ENCODE results near the gene FAM240B.

The FAM240B gene

GRCh38 chr9:38668791-38669466 lies 51.0 kb downstream of the FAM240B start:
- no peak for DNase-seq

DNA sequence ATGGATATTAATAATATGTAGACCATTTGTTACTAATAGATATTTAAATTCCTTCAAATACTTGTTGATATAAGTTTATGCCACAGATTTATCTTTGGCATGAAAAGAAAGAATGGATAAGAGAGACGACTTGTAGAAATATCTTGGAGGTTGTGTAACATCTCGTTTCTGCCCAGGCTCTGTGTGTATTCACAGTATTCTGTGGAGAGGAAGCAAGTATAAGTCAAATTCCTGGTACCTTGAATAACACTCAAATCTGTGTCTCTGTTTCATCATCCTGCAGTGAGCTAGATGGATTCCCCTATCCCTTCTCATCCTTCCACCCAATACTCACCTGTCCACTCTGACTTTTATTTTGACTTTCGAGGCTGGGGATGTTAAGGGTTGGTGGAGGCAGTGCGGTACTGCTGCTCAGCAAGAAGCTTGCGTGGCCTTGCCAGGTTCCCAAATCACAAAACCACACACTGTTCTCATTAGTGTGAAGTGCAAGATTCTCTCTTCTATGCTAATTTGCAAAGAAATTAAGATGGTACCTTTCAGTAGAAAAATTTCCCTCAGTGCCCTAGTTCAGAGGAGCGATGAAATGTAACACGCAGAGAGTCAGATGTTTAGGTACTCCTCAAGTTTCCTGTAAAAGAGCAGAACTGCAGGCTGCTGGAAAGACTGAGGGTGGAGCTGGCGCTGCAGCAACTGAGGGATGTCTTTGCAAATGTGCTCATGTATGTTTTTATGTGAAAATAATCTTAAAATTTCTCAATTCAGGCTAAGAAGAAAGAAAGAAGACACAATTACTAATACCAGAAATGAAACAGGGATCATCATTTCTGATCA lies 57.0 kb downstream of the FAM240B start:
- peak; percentile 8 for DNase-seq

DNA sequence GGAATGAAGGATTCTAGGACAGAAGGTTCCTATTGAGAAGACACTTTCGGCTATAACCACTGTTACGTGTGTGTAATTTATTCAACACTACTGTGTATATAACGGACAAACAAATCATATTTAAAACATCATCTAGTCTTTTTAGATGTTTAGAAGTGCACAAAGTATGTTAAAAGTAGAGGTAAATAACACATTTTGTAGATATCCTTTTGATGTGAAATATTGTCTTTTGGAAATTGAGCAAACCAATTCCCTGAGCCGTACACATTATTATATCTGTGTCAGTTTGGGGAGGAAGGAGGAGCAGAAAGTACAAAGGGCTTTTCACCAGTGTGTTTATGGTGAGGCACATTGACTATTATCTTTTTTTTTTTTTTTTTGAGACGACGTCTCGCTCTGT lies 60.4 kb downstream of the FAM240B start:
- no peak for DNase-seq

GRCh38 chr9:38656896-38657295 lies 63.0 kb downstream of the FAM240B start:
- no peak for DNase-seq

DNA sequence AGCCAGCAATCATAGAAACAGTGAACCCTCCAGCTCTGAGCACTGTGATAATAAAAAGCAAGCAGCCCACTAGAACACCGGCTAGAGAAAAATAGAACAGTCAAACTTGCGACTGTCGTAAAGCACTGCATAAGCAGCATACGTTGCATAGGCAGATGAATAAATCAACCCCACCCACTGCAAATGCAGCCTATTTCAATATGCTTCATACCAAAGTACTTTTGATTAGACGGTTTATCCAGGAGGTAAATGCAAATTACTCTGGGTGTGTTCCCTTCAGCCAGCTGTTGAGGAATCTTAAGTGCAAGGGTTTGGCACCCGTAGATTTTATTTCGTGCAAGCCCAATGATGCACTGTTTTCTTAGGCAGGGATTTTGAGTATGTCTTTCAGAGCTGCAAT lies 67.4 kb downstream of the FAM240B start:
- no peak for DNase-seq

- no peak for DNase-seq
Measured at GRCh38 chr9:38652044-38652443, 67.9 kb downstream of the FAM240B start.

DNA sequence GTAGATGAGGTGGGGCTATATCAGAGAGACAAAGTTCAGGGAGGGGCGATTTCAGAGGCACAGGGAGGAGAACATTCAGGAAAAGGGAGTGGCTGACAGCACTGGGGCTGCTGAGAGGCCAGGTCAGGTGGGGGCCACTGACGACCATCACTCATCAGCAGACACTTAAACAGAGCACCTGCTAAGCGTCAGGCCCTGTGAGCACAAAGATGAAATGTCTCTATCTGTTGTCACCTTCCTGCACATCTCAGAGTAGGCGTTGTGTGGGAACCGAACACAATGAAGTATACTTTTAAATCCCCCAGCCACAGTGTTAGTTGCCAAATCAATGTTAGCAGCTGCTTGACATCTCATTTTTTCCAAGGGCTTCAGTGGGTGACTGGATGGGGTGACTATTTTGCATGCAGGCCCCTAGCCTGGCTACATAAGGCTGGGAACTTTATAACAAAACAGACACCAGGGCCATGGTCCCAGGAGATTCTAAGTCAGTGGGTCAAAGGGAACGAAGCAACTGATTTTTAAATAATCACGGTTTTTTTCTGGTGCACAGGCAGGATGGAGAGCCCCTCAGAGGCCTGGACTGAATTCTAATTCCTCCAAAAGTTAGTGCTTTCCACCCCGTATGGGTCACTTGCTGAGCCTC lies 68.4 kb downstream of the FAM240B start:
- DNase-seq: no peak

GRCh38 chr9:38650564-38650963 lies 69.4 kb downstream of the FAM240B start:
- DNase-seq: no peak

DNA sequence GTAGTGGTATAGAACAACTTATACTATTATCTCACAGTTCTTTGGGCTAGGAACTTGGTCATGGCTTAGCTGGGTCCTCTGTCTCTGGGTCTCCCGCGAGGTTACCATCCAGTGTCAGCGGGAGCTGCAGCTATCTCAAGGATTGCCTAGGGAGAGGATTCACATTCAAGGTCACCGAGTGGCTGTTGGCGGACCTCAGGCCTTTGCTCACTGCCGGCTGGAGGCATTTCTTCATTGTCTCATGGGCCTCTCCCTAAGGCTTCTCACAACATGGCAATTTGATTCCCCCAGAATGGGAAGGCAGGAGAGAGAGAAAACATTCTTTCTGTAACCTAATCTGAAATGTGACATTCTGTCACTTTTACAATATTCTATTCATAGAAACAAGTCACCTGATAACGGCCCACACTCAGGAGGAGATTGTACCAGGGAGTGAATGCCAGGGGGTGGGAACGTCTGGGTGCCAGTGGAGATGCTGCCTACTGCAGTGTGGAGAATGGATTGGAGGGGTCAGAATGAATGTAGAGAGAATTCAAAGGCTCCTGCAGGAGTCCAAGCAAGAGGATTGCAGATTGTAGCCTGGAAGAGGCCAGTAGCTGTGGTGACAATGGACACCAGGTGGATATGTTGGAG lies 70.1 kb downstream of the FAM240B start:
- no peak for DNase-seq

- DNase-seq: no peak
Measured at GRCh38 chr9:38644601-38645000, 75.3 kb downstream of the FAM240B start.

Measured in hematopoietic multipotent progenitor cell treated with erythropoietin and hydrocortisone succinate and interleukin-3 and kit ligand, for 4 days (in vitro differentiated cells).